Spinal cord (tissue), 10 donors: ENCODE results near the gene TXLNB. TPM values are rescaled to one million over a fixed set of nuclear protein-coding genes. Genes with fewer than 3 reads are reported as not detected.
A peak's percentile ranks its signal among the peaks of the same experiment; 100 is the strongest.
"Not testable (repeated sequence)": the region's sequence is repeated elsewhere in the genome, so short reads cannot be mapped to it uniquely, and the experiment has no call there.

Experiments used
- DNase-seq, 6 donors: peaks; one replicate each; pipeline versions ENCODE4 v3.0.0 to v3.0.0-alpha.2; 2013 to 2015; ENCODE audit warnings: low spot score in 6 of 6, low read depth in 4 of 6
- H3K27ac ChIP-seq: one replicate; pipeline ENCODE4 v1.5.1; 2013; ENCODE audit warnings: low read depth, low read length, control low read depth
- H3K27me3 ChIP-seq: one replicate; pipeline ENCODE4 v1.6.1; 2013; ENCODE audit warnings: low read length; ENCODE audit not compliant: control insufficient read depth, insufficient read depth
- H3K36me3 ChIP-seq: one replicate; pipeline ENCODE4 v1.6.1; 2013; ENCODE audit warnings: low read length; ENCODE audit not compliant: control insufficient read depth, insufficient read depth
- H3K4me1 ChIP-seq: one replicate; pipeline ENCODE4 v1.6.1; 2013; ENCODE audit warnings: low read length; ENCODE audit not compliant: control insufficient read depth, insufficient read depth
- H3K4me3 ChIP-seq: one replicate; pipeline ENCODE4 v1.5.1; 2013; ENCODE audit warnings: low read depth, low read length, control low read depth
- H3K9me3 ChIP-seq: one replicate; pipeline ENCODE4 v1.6.1; 2013; ENCODE audit warnings: low read length; ENCODE audit not compliant: control insufficient read depth, insufficient read depth
- WGBS: methylation state at CpG from one replicate; pipeline ENCODE4 v1.1.5; 2013; ENCODE audit warnings: missing lambda C conversion rate; ENCODE audit not compliant: insufficient coverage; 5-methylcytosine and 5-hydroxymethylcytosine counted together
- polyA plus RNA-seq, 2 donors: library from polyadenylated mRNA; unstranded; fragments of 120-200 nt; gene quantifications; one replicate each; pipeline ENCODE4 v1.2.1, GENCODE V29; 2013; ENCODE audit not compliant: insufficient read length in 2 of 2
- total RNA-seq, 2 donors: library from RNA; depleted of rRNA in 1 of 2; stranded (reverse); fragments of 120-200 nt in 1 of 2; fragments of >200 nt in 1 of 2; gene quantifications; one replicate each; pipeline versions ENCODE4 v1.2.3 to v1.2.4, GENCODE V29; 2013 to 2014
- donor health status: healthy.

TXLNB gene
- total and polyA plus RNA-seq, 4 donors = 2.0 to 7.1 (median 2.6) TPM

GRCh38 chr6:139248911-139249310 lies 42.9 kb downstream of the TXLNB start:
- WGBS = 100% methylated on average over 2 of the region's 3 CpGs
- H3K9me3 ChIP-seq = no peaks in the 10 kb centered on the region
- no peaks in the 10 kb centered on the region for H3K36me3 ChIP-seq
- H3K4me3 ChIP-seq = no peak overlapping the region
- H3K27me3 ChIP-seq = no peaks in the 10 kb centered on the region
- no peak for DNase-seq
- H3K4me1 ChIP-seq = no peaks in the 10 kb centered on the region
- no peak overlapping the region for H3K27ac ChIP-seq

GRCh38 chr6:139247618-139248017 lies 44.2 kb downstream of the TXLNB start:
- Histone ChIP-seq H3K27me3 (no peaks in the 10 kb centered on the region), H3K4me3 (no peak overlapping the region), H3K27ac (no peak overlapping the region), H3K36me3 (no peaks in the 10 kb centered on the region), H3K4me1 (no peaks in the 10 kb centered on the region), H3K9me3 (no peaks in the 10 kb centered on the region)
- 75% methylated on average over 2 of the region's 2 CpGs for WGBS
- no peak for DNase-seq

GRCh38 chr6:139243536-139243935 lies 48.3 kb downstream of the TXLNB start:
- 83% methylated on average over 1 of the region's 3 CpGs for WGBS
- no peaks in the 10 kb centered on the region for H3K4me1 ChIP-seq

GRCh38 chr6:139242457-139243240 lies 49.1 kb downstream of the TXLNB start:
- WGBS = 90% methylated on average over 29 of the region's 29 CpGs
- no peaks in the 10 kb centered on the region for H3K36me3 ChIP-seq
- DNase-seq = no peak
- H3K4me3 ChIP-seq = no peak overlapping the region
- no peaks in the 10 kb centered on the region for H3K4me1 ChIP-seq
- H3K27ac ChIP-seq = no peak overlapping the region
- no peaks in the 10 kb centered on the region for H3K9me3 ChIP-seq
- H3K27me3 ChIP-seq = no peaks in the 10 kb centered on the region

More at GRCh38 chr6:139243536-139243935, 48.3 kb downstream of the TXLNB start:
- Histone ChIP-seq H3K36me3 (no peaks in the 10 kb centered on the region), H3K9me3 (no peaks in the 10 kb centered on the region), H3K27me3 (no peaks in the 10 kb centered on the region), H3K4me3 (no peak overlapping the region), H3K27ac (no peak overlapping the region)
- DNase-seq = no peak

- WGBS = no CpG with 5 or more reads among the region's 2 CpGs
- no peaks in the 10 kb centered on the region for H3K4me1 ChIP-seq
- peak overlapping the region; percentile 54 for H3K27ac ChIP-seq
- no peaks in the 10 kb centered on the region for H3K36me3 ChIP-seq
- no peaks in the 10 kb centered on the region for H3K27me3 ChIP-seq
- H3K4me3 ChIP-seq = no peak overlapping the region
- peak in 3 of 6 donors; percentile 29 to 80 (median 56) for DNase-seq
- H3K9me3 ChIP-seq = no peaks in the 10 kb centered on the region
Measured at GRCh38 chr6:139240161-139241010, 51.4 kb downstream of the TXLNB start.

GRCh38 chr6:139239064-139239463 lies 52.7 kb downstream of the TXLNB start:
- WGBS = 69% methylated on average over 3 of the region's 10 CpGs
- H3K27ac ChIP-seq = peak overlapping the region; percentile 45
- no peaks in the 10 kb centered on the region for H3K27me3 ChIP-seq
- no peaks in the 10 kb centered on the region for H3K36me3 ChIP-seq
- H3K9me3 ChIP-seq = no peaks in the 10 kb centered on the region
- H3K4me3 ChIP-seq = no peak overlapping the region
- no peaks in the 10 kb centered on the region for H3K4me1 ChIP-seq
- DNase-seq = peak in 1 of 6 donors; percentile 30

GRCh38 chr6:139236105-139236504 lies 55.7 kb downstream of the TXLNB start:
- 74% methylated on average over 4 of the region's 5 CpGs for WGBS
- Histone ChIP-seq H3K36me3 (no peaks in the 10 kb centered on the region), H3K4me1 (no peaks in the 10 kb centered on the region), H3K9me3 (no peaks in the 10 kb centered on the region), H3K27ac (no peak overlapping the region), H3K4me3 (no peak overlapping the region), H3K27me3 (no peaks in the 10 kb centered on the region)
- DNase-seq = no peak

GRCh38 chr6:139235661-139236060 lies 56.1 kb downstream of the TXLNB start:
- no peaks in the 10 kb centered on the region for H3K4me1 ChIP-seq
- no peak overlapping the region for H3K27ac ChIP-seq
- DNase-seq = no peak
- no peak overlapping the region for H3K4me3 ChIP-seq
- no peaks in the 10 kb centered on the region for H3K27me3 ChIP-seq
- H3K36me3 ChIP-seq = no peaks in the 10 kb centered on the region
- no peaks in the 10 kb centered on the region for H3K9me3 ChIP-seq
- WGBS = 90% methylated on average over 10 of the region's 12 CpGs

- not testable (repeated sequence) for H3K27ac ChIP-seq, H3K27me3 ChIP-seq, H3K9me3 ChIP-seq, H3K4me1 ChIP-seq, H3K4me3 ChIP-seq, H3K36me3 ChIP-seq, DNase-seq
- 76% methylated on average over 2 of the region's 2 CpGs for WGBS
Measured at GRCh38 chr6:139234193-139234592, 57.6 kb downstream of the TXLNB start.
